Myocyte (in vitro differentiated cells): ENCODE data around the gene TPST2. TPM values are rescaled to one million over a fixed set of nuclear protein-coding genes. Genes with fewer than 3 reads are reported as not detected.

ENCODE experiments used
- DNase-seq: peaks from one replicate; pipeline ENCODE4 v3.0.0-alpha.2; 2012; ENCODE audit warnings: low read depth
- total RNA-seq: library from RNA; depleted of rRNA; stranded (reverse); fragments of >200 nt; gene quantifications from 2 replicates; pipeline ENCODE4 v1.2.3, GENCODE V29; 2014

TPST2 gene
- total RNA-seq, 1 donor from 2014 or later: 36.6 TPM

- peak; percentile 57 for DNase-seq
Observed at GRCh38 chr22:26610996-26611395, 21.1 kb upstream of the TPST2 start.

- peak; percentile 99 for DNase-seq
Observed at GRCh38 chr22:26610072-26610958, 20.4 kb upstream of the TPST2 start.

- no peak for DNase-seq
Observed at GRCh38 chr22:26609287-26609686, 19.4 kb upstream of the TPST2 start.

- DNase-seq: no peak
Observed at GRCh38 chr22:26608129-26608528, 18.2 kb upstream of the TPST2 start.

- DNase-seq: peak; percentile 52
Observed at GRCh38 chr22:26606611-26607010, 16.7 kb upstream of the TPST2 start.

GRCh38 chr22:26604368-26604767 lies 14.4 kb upstream of the TPST2 start:
- no peak for DNase-seq

- DNase-seq: no peak
Observed at GRCh38 chr22:26602127-26602526, 12.2 kb upstream of the TPST2 start.

- DNase-seq: no peak
Observed at GRCh38 chr22:26601726-26602125, 11.8 kb upstream of the TPST2 start.

GRCh38 chr22:26599505-26599904 lies 9.6 kb upstream of the TPST2 start:
- no peak for DNase-seq

- DNase-seq: no peak
Observed at GRCh38 chr22:26597480-26597879, 7.5 kb upstream of the TPST2 start.

GRCh38 chr22:26597026-26597425 lies 7.1 kb upstream of the TPST2 start:
- DNase-seq: no peak

GRCh38 chr22:26593763-26594162 lies 3.8 kb upstream of the TPST2 start:
- no peak for DNase-seq

GRCh38 chr22:26592421-26592891 lies 2.5 kb upstream of the TPST2 start:
- no peak for DNase-seq

GRCh38 chr22:26589367-26589844 lies 526 bp downstream of the TPST2 start:
- peak; percentile 37 for DNase-seq

GRCh38 chr22:26588729-26589366 lies 1.1 kb downstream of the TPST2 start:
- no peak for DNase-seq

- peak; percentile 17 for DNase-seq
Observed at GRCh38 chr22:26587991-26588613, 1.8 kb downstream of the TPST2 start.

GRCh38 chr22:26586556-26587325 lies 3.2 kb downstream of the TPST2 start:
- no peak for DNase-seq

- peak; percentile 92 for DNase-seq
Observed at GRCh38 chr22:26585104-26585790, 4.7 kb downstream of the TPST2 start.

GRCh38 chr22:26584010-26584409 lies 5.9 kb downstream of the TPST2 start:
- no peak for DNase-seq

GRCh38 chr22:26581633-26582168 lies 8.2 kb downstream of the TPST2 start:
- DNase-seq: no peak
